ENCODE measurements around the gene GCN1. TPM values are rescaled to one million over a fixed set of nuclear protein-coding genes. Genes with fewer than 3 reads are reported as not detected.

Gene GCN1
- total and polyA plus RNA-seq, 10 of the 15 experiments (the other 5 are each of a cell fraction or from before 2014, with no cell fraction given), result 10.8 to 150 (median 58.3) TPM

- peak; percentile 89 for TF ChIP-seq MEF2A (IDR thresholded peaks at IDR 0.05; ENCODE audit: insufficient read depth, low read depth, low read length)
- no peak for TF ChIP-seq HSF1 (IDR thresholded peaks at IDR 0.05; ENCODE audit: low read depth, low read length)
- peak; percentile 94; the same call in 1 of the 2 replicates for TF ChIP-seq ZNF687 (IDR thresholded peaks at IDR 0.05)
- TF ChIP-seq RB1 (IDR thresholded peaks at IDR 0.05; ENCODE audit: borderline replicate concordance), result no peak; the same call in 1 of the 2 replicates
- TF ChIP-seq IRF4 (IDR thresholded peaks at IDR 0.05; ENCODE audit: low read depth, low read length), result peak; percentile 45; the same call in 1 of the 2 replicates
- TF ChIP-seq, protein P1, sequence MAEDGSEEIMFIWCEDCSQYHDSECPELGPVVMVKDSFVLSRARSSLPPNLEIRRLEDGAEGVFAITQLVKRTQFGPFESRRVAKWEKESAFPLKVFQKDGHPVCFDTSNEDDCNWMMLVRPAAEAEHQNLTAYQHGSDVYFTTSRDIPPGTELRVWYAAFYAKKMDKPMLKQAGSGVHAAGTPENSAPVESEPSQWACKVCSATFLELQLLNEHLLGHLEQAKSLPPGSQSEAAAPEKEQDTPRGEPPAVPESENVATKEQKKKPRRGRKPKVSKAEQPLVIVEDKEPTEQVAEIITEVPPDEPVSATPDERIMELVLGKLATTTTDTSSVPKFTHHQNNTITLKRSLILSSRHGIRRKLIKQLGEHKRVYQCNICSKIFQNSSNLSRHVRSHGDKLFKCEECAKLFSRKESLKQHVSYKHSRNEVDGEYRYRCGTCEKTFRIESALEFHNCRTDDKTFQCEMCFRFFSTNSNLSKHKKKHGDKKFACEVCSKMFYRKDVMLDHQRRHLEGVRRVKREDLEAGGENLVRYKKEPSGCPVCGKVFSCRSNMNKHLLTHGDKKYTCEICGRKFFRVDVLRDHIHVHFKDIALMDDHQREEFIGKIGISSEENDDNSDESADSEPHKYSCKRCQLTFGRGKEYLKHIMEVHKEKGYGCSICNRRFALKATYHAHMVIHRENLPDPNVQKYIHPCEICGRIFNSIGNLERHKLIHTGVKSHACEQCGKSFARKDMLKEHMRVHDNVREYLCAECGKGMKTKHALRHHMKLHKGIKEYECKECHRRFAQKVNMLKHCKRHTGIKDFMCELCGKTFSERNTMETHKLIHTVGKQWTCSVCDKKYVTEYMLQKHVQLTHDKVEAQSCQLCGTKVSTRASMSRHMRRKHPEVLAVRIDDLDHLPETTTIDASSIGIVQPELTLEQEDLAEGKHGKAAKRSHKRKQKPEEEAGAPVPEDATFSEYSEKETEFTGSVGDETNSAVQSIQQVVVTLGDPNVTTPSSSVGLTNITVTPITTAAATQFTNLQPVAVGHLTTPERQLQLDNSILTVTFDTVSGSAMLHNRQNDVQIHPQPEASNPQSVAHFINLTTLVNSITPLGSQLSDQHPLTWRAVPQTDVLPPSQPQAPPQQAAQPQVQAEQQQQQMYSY (CRISPR knock-in tag; IDR thresholded peaks at IDR 0.05), result no peak
- TF ChIP-seq BCL3 (IDR thresholded peaks at IDR 0.05; ENCODE audit: borderline replicate concordance, insufficient read depth, low read depth, low read length, poor library complexity, severe bottlenecking), result no peak
- no peak; the same call in 1 of the 2 replicates for TF ChIP-seq SMC3 (IDR thresholded peaks at IDR 0.05; ENCODE audit: borderline replicate concordance, low read length)
- TF ChIP-seq SPI1 (IDR thresholded peaks at IDR 0.05; ENCODE audit: borderline replicate concordance, insufficient read depth, low read depth, low read length), result peak; percentile 88
- TF ChIP-seq SP1 (IDR thresholded peaks at IDR 0.05; ENCODE audit: low read depth, low read length), result peak; percentile 65
- peak; percentile 92 for TF ChIP-seq NBN (IDR thresholded peaks at IDR 0.05)
- TF ChIP-seq EED (IDR thresholded peaks at IDR 0.05; ENCODE audit: low read depth), result peak; percentile 89
- TF ChIP-seq USF2 (IDR thresholded peaks at IDR 0.05; ENCODE audit: borderline replicate concordance, low read depth, low read length), result no peak; the same call in 1 of the 2 replicates
- TF ChIP-seq MTA2 (IDR thresholded peaks at IDR 0.05; ENCODE audit: low read depth), result peak; percentile 86
- no peak for TF ChIP-seq USF1 (IDR thresholded peaks at IDR 0.05; ENCODE audit: borderline replicate concordance, extremely low read length, insufficient read depth, low read depth, low read length)
These were observed 61.6 kb downstream of the GCN1 start (continued) for GRCh38 chr12:120132863-120133385.
